Measurements from ENCODE around the gene KCP. TPM values are rescaled to one million over a fixed set of nuclear protein-coding genes. Genes with fewer than 3 reads are reported as not detected.

Gene KCP
- total RNA-seq, 1 experiment from 2014 or later: 2.7 TPM

DNA sequence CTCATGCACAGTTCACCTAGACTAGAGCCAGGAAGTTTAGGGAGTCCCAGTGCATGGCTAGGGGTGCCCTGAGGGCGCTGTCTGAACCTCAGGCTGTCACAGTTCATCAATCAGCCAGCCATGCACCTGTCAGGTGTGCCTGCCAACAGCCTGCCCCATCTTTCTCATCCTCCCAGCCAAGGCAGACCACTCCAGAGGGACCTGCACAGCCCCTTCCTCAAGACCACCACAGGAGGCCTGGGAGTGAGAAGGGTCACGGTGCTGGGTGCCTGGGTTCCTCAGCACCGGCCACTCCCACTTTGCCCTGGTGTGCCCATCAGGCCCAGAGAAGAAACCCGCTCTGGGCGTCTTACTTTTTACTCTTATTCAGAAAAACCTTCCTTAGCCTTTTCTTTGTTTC is 39.5 kb downstream of the KCP start:
- Mint-ChIP-seq H3K27ac (no peak overlapping the region), H3K9me3 (no peaks in the 10 kb centered on the region), H3K27me3 (ENCODE audit: low read depth) (peaks cover 49% of the 10 kb centered on the region), H3K4me1 (peaks cover 20% of the 10 kb centered on the region), H3K4me3 (peak overlapping the region; percentile 70; the same call in 1 of the 2 replicates), H3K36me3 (no peaks in the 10 kb centered on the region)
- CTCF ChIA-PET: interaction anchor here (3.4 to 4.5 kb wide), 3 partner anchors 9 to 39 kb away, joined by 10 to 44 read pairs (median 31); no protein-coding TSS in a partner anchor
- DNase-seq (ENCODE audit: low spot score): no peak
- no peak for TF ChIP-seq NR2C2 (CRISPR knock-in tag; IDR thresholded peaks at IDR 0.05)
- no peak for TF ChIP-seq PREB (CRISPR knock-in tag; IDR thresholded peaks at IDR 0.05; ENCODE audit: borderline replicate concordance)
- TF ChIP-seq, protein P1, sequence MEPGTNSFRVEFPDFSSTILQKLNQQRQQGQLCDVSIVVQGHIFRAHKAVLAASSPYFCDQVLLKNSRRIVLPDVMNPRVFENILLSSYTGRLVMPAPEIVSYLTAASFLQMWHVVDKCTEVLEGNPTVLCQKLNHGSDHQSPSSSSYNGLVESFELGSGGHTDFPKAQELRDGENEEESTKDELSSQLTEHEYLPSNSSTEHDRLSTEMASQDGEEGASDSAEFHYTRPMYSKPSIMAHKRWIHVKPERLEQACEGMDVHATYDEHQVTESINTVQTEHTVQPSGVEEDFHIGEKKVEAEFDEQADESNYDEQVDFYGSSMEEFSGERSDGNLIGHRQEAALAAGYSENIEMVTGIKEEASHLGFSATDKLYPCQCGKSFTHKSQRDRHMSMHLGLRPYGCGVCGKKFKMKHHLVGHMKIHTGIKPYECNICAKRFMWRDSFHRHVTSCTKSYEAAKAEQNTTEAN (CRISPR knock-in tag; IDR thresholded peaks at IDR 0.05): no peak
- TF ChIP-seq, protein P2, sequence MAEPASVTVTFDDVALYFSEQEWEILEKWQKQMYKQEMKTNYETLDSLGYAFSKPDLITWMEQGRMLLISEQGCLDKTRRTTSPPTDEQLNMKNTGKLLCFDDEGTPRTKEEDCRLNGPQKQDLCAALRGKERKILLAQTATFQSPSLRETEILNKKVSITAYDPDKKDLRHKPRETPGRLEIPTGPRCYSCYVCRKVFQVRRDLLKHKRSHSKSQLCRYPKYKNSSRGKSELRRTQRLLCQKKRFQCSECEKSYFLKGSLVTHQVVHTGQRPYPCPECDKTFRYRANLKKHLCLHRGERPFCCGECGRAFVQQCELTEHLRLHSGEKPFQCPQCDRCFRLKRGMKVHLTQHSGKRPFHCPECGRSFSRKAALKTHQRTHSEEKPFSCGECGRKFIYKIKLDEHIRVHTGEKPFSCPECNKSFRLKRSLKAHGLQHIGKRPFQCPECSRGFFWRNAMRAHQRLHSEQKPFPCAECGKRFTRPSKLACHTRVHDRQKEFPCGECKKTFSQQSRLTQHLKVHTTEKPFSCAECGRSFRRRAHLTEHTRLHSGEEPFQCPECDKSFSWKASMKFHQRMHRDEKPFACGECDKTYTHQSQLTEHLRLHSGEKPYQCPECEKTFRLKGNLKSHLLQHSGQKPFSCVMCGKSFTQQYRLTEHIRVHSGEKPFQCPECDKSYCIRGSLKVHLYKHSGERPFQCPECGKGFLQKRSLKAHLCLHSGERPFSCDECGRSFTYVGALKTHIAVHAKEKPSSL (CRISPR knock-in tag; conservative IDR thresholded peaks at IDR 0.05): no peak
- no peak for TF ChIP-seq MXD4 (CRISPR knock-in tag; IDR thresholded peaks at IDR 0.05; ENCODE audit: borderline replicate concordance)
- no peak for TF ChIP-seq FOXK1 (CRISPR knock-in tag; IDR thresholded peaks at IDR 0.05)
- no peak for TF ChIP-seq FOXP4 (CRISPR knock-in tag; IDR thresholded peaks at IDR 0.05)
- POLR2A ChIA-PET: interaction anchor here (0.9 kb wide), 1 partner anchor 39 kb away, joined by 3 read pairs; no protein-coding TSS in a partner anchor
- ATAC-seq: no peak

- no peak overlapping the region for H3K27ac Mint-ChIP-seq
- TF ChIP-seq, protein P3, sequence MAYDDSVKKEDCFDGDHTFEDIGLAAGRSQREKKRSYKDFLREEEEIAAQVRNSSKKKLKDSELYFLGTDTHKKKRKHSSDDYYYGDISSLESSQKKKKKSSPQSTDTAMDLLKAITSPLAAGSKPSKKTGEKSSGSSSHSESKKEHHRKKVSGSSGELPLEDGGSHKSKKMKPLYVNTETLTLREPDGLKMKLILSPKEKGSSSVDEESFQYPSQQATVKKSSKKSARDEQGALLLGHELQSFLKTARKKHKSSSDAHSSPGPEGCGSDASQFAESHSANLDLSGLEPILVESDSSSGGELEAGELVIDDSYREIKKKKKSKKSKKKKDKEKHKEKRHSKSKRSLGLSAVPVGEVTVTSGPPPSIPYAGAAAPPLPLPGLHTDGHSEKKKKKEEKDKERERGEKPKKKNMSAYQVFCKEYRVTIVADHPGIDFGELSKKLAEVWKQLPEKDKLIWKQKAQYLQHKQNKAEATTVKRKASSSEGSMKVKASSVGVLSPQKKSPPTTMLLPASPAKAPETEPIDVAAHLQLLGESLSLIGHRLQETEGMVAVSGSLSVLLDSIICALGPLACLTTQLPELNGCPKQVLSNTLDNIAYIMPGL (CRISPR knock-in tag; IDR thresholded peaks at IDR 0.05): no peak
- TF ChIP-seq JUN (CRISPR knock-in tag; IDR thresholded peaks at IDR 0.05): no peak
- TF ChIP-seq, protein P4, sequence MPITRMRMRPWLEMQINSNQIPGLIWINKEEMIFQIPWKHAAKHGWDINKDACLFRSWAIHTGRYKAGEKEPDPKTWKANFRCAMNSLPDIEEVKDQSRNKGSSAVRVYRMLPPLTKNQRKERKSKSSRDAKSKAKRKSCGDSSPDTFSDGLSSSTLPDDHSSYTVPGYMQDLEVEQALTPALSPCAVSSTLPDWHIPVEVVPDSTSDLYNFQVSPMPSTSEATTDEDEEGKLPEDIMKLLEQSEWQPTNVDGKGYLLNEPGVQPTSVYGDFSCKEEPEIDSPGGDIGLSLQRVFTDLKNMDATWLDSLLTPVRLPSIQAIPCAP (CRISPR knock-in tag; IDR thresholded peaks at IDR 0.05): no peak
- no peak for TF ChIP-seq FOXK1 (CRISPR knock-in tag; IDR thresholded peaks at IDR 0.05)
- no peak for TF ChIP-seq ZMAT4 (CRISPR knock-in tag; IDR thresholded peaks at IDR 0.05)
- TF ChIP-seq PRDM15 (CRISPR knock-in tag; IDR thresholded peaks at IDR 0.05): peak; percentile 5; the same call in 1 of the 2 replicates
Observed at GRCh38 chr7:128869944-128870285, 40.6 kb downstream of the KCP start.

More at GRCh38 chr7:128869944-128870285, 40.6 kb downstream of the KCP start:
- H3K4me1 Mint-ChIP-seq: peaks cover 20% of the 10 kb centered on the region
- H3K27me3 Mint-ChIP-seq (ENCODE audit: low read depth): peaks cover 49% of the 10 kb centered on the region
- no peak for DNase-seq (ENCODE audit: low spot score)
- peaks cover 9% of the 10 kb centered on the region for H3K36me3 Mint-ChIP-seq
- peak; percentile 17 for ATAC-seq
- H3K9me3 Mint-ChIP-seq: no peaks in the 10 kb centered on the region
- POLR2A ChIA-PET: no interaction called here
- CTCF ChIA-PET: interaction anchor here (0.6 to 4.5 kb wide), 7 partner anchors 10 to 509 kb away, joined by 3 to 44 read pairs (median 8); no protein-coding TSS in a partner anchor
- H3K4me3 Mint-ChIP-seq: peak overlapping the region; percentile 70
